HG03565 (cell line): Measurements from ENCODE around the gene TRNAU1AP.
A peak's percentile ranks its signal among the peaks of the same experiment; 100 is the strongest.
"Not testable (repeated sequence)": the region's sequence is repeated elsewhere in the genome, so short reads cannot be mapped to it uniquely, and the experiment has no call there.

Source experiments
- ATAC-seq: cut with Tn5 transposase; IDR thresholded peaks from one replicate; pipeline ENCODE4 v1.9.1; 2021; ENCODE audit warnings: mild to moderate bottlenecking, moderate library complexity; ENCODE audit not compliant: unreplicated experiment

Gene TRNAU1AP

DNA sequence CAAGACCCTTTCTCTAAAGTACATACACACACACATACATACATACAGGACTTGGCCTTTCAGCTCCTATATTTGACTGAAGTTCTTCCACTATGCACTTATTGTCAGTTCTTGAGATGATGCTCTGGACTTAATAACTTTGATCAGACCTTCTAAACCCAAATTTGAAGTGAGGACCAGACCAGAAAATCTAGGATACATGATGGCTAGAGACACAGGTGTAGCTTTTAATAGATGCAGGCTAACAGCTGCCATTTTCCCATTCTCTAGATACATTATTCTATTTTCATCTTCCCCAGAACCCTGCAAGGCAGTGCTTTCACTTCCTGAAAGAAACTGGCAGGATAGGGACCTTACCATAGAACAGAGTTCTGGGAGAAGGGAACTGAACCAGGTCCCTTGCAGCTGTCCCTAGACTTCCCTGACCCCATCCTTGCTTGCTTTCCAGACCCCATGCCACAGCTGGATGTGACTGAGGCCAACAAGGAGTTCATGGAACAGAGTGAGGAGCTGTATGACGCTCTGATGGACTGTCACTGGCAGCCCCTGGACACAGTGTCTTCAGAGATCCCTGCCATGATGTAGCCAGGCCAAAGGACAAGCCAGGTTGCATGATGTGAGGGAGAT is 24.3 kb downstream of the TRNAU1AP start:
- ATAC-seq, result no peak

DNA sequence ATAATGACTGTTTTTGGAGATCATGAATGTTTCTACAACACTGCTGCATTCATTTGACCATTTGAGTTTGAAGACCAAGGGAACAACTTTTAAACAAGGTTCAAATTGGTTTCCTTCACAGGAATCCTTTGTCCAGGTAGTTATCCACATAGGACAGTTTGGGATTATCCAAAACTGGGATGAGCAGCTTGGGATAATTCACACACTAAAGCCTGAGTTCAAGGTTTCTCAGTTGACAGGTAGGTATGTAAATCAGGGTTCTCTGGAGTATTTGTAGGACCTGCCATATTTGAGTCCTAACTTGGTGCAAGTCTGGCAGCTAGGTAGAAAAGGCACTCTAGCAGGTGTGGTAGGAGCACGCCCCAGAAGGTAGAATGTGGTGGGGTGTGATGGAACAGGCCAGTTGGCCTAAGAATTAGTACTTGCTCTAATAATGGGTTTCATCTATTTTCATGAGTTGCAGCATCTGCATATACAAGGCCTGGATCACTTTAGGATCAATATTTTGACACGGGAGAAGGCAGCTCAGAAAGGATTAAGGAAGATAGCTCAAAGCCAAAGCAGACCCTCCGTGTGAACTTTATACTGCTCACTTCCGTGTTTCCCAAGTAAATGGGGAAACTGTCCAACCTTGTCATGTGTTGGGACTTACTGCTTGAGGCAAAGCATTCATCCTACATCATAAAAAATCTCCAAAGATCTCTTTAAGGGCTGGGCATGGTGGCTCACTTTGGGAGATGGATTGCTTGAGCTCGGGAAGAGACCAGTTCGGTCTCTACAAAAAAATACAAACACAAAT is 25.1 kb downstream of the TRNAU1AP start:
- no peak for ATAC-seq

- no peak for ATAC-seq
Measured at GRCh38 chr1:28578696-28579218, 25.9 kb downstream of the TRNAU1AP start.

GRCh38 chr1:28579401-28579800 is 26.5 kb downstream of the TRNAU1AP start:
- ATAC-seq, result no peak

DNA sequence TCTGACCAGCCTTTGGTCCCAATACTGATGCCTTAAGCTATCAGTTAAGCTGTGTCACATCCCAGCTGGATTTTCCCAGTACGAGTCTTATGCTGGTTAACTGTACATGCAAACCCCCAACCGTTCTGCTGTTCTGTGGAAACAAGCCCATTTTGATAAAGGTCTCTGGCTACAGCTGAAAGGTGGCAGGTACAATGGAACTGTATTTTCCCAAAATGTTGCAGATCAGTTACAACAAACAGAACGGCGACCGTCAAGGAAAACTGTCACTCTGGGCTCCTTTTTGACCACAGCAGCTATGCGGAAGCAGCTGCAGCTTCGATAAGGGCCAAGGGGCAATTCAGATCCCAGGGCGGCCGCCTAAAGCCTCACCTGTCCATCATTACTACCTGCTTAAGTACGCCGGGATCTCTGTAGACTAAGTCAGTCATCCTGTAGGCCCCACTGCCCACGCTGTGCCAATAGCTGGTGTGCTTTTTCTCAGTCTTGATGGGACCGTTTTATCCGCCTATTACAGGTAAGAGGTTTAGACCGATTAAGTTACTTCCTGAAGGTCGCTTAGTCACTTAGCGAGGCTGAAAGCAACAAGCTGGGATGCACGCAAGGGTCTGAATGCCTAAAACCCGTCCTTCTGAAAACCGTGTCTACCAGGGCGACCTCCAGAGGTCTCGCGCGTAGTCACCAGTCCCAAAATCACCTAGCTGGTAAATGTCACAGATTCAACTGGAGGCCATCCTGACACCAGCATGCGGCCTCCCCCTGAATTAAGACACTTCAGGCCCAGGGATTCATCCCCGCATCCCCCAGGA is 28.0 kb downstream of the TRNAU1AP start:
- peak; percentile 5 for ATAC-seq

- ATAC-seq, result peak; percentile 79
Measured at GRCh38 chr1:28581531-28582247, 28.8 kb downstream of the TRNAU1AP start.

DNA sequence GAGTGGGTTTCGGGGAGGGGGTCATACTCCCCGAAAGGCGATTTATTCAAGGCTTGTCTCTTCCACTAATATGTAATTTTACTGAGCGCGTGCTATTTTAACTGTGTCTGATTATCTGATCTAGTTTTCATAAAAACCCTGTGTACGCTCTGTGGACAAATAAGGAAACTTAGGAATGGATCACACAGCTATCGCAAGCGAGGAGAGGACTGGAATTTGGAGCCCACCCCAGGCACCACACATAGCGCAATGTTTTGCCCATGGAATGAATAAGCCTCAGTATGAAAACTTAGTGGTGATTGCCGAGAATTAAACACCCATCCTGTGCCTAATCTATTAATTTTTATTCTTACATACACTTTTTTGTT is 29.3 kb downstream of the TRNAU1AP start:
- ATAC-seq, result no peak

DNA sequence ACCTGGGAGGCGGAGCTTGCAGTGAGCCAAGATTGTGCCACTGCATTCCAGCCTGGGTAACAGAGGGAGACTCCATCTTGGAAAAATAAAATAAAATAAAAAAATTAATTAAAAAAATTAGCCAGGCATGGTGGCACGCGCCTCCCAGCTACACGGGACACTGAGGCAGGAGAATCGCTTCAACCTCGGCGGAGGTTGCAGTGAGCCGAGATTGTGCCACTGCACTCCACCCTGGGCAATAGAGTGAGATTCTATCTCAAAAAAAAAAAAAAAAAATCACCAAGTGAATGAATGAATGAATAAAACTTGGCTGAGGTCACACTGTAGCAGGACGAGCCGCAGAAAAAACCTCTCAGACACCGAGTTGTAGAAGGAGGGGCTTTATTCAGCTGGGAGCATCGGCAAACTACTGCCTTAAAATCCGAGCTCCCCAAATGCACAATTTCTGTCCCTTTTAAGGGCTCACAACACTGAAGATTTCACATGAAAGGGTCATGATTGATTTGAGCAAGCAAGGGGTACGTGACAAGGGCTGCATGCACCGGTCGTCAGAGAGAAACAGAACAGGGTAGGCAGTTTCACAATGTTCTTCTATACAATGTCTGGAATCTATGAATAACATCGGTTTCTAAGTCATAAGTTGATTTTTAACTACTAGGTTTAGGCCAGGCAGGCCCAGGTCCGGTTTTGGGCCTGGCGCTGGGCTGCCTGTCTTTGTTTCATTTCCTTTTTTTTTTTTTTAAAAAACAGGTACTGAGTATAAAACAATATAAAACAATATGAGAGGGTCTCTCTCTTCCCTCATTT is 33.9 kb downstream of the TRNAU1AP start:
- not testable (repeated sequence) for ATAC-seq

DNA sequence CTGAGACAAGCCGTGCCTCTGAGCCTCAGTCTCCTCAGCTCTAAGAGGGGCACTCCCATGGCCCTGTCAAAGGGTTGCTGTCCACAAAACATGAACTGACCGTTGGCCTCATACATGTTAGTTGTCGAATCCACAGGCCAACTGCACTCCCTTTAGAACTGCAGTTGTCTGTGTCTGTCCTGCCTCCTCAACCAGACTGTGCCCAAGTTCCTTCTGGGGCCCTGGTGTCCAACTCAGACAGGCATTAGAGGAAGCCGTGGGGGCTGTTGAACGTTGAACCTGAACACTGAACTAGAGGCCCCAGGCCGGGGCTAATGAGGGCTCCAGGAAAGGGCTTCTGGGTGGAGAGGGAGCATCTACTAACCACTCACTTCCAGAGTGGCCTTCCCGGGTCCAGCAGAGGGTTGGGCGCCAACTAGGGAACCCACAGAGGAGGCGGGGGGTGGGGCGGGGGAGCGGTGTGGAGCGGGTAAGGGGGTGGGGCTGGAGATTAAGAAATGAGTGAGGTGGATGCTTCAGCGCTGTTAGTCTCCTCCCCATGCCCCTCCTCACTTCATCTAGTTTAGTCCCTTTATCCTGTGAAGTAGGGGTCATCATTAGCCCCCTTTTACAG is 38.9 kb downstream of the TRNAU1AP start, which contains the start of gene RAB42:
Gene RAB42 (plus strand): TSS at position 558 of the 613 bp plus-strand sequence. CDS start 247 bp downstream, outside the sequence.
- no peak for ATAC-seq

GRCh38 chr1:28592321-28593071 is 39.6 kb downstream of the TRNAU1AP start:
- ATAC-seq, result no peak

- ATAC-seq, result not testable (repeated sequence)
Measured at GRCh38 chr1:28593988-28594356, 41.1 kb downstream of the TRNAU1AP start.

DNA sequence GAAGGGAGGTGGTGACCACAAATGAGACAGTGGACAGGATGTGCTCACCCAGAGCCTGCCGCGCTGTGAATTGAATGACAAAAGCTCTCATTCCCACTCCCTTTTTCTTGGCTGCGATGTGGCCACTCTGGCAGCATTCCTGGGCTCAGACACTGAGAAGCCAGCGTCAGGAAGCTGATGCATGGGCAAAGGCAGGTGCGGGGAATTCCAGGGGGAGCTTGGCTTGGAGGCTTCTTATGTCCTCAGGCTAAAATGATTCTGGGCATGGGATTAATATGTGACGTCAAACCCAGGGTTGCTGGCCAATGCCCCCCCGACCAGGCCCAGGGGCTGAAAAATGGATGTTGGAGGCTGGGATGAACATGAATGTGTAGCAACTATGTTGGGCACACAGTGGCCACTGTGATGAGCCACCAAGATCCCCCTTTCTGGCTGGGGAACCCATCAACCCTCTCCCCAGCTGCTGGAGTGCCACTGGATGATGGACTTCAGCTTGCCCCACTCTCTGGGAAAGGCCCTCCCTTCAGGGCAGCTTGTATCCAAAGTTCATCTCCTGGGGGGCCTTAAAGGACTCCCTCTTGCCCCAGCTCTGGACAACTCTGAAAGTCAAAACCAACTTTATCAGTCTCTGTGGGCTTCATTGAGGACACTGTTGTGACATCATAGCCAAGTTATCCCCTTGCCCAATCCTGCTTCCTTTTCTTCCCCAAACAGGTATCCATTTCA is 42.0 kb downstream of the TRNAU1AP start:
- not testable (repeated sequence) for ATAC-seq

DNA sequence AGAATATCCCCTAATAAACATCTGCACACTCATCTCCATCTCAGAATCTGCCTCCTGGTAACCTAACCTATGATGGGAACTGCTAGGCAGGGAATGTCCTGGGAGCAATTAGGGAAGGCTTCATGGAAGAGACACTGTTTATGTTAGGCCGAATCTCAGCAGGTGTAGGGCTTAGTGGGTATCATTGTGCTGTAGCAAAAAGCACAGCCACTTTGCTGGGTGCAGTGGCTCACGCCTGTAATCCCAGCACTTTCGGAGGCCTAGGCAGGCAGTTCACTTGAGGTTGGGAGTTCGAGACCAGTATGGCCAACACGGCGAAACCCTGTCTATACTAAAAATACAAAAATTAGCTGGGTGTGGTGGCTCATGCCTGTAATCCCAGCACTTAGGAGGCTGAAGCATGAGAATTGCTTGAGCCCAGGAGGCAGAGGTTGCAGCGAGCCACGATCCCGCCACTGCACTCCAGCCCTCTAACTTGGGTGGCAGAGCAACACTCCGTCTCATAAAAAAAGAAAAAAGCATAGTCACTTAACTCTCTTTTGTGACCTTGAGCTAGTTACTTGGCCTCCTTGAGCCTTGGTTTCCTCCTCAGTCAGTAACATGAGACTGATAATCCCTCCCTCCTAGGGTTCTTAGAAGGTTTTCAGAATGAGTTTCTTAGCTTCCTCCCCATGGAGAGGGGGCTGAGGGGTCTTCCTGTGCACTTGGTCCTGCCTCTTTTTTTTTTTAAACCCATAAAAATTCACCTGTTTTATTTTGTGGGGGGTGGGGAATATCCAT is 42.7 kb downstream of the TRNAU1AP start:
- ATAC-seq, result no peak

GRCh38 chr1:28596276-28596675 is 43.4 kb downstream of the TRNAU1AP start:
- not testable (repeated sequence) for ATAC-seq

- no peak for ATAC-seq
Measured at GRCh38 chr1:28601696-28602095, 48.8 kb downstream of the TRNAU1AP start.

DNA sequence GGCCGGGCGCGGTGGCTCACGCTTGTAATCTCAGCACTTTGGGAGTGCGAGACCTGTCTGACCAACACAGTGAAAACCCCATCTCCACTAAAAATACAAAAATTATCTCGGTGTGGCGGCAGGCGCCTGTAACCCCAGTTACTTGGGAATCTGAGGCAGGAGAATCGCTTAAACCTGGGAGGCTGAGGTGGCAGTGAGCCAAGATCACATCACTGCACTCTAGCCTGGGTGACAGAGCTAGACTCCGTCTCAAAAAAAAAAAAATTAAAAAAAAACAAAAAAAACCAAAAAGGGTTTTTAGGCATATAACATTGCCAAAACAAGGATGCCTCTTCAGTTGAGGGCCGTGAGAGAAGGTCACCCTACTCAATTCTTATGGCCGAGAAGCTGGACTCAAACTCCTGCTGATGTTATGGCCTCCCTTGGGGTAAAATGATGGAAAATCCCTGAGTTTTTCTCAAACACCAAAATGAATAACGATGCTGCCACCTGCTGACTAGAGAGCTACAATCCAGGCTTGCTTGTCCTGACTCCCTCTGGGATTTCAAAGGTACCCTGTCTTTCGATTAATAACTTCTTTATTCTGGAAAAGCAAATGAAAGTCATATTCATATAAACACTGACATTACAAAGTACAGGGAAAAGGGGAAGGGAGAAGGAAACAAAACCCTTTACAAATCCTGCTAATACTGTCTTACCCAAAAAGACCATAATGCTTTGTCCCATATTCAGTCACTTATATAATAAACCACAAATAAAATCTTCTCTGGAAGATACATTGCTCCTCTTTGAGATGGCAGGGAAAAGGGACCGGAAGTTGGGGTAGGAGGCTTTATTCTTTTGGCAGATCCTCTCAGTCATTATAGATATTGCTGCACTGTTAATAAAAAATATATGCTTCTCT is 49.9 kb downstream of the TRNAU1AP start:
- no peak for ATAC-seq
